GM19193 (cell line): ENCODE data around the gene SLX1A.
"Not testable (repeated sequence)": the region's sequence is repeated elsewhere in the genome, so short reads cannot be mapped to it uniquely, and the experiment has no call there.

Experiments used
- POLR2A ChIP-seq: IDR thresholded peaks from 4 replicates; pipeline ENCODE4 v1.6.1; 2011; ENCODE audit not compliant: insufficient read depth, insufficient read length; ENCODE audit errors: extremely low read depth

SLX1A gene

DNA sequence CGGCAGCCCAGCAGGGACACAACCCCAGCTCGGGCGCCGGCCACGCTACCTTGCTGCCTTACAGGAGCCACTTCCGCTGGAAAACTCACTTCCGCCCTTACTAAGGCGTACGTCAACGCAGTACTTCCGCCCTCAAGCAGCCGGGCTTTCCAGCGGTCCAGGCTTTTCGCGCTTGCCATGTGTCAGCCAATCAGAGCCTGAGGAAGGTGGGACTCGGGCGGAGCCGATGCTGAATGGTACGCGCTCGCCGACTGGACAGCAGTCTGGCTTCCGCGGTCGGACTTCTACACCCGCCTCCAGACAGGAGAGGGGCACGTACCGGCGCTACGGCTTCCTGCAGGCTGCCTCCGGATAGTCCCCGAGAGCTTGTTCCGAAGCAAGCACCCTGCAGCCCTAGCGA, at the start of gene SLX1A, which contains the start of gene BOLA2B:
Gene SLX1A, plus strand, starts transcription at position 261 of the 400 bp plus-strand sequence. CDS start 210 bp downstream, outside the sequence.
Gene BOLA2B, minus strand, starts transcription at position 52 of the 400 bp plus-strand sequence. CDS start 71 bp downstream, outside the sequence.
- not testable (repeated sequence) for TF ChIP-seq POLR2A

DNA sequence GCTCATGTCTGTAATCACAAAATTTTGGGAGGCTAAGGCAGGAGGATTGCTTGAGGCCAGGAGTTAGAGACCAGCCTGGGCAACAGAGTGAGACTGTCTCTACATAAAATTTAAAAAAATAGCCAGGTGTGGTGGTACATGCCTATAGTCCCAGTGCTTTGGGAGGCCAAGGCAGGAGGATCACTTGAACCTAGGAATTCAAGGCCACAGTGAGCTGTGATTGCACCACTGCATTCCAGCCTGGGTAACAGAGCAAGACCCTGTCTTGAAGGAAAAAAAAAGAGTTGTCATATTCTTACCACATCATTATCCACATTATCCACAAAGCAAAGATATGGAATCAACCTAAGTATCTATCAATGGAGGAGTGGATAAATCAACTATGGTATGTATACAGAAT, 49.7 kb upstream of the SLX1A start:
- TF ChIP-seq POLR2A = no peak

DNA sequence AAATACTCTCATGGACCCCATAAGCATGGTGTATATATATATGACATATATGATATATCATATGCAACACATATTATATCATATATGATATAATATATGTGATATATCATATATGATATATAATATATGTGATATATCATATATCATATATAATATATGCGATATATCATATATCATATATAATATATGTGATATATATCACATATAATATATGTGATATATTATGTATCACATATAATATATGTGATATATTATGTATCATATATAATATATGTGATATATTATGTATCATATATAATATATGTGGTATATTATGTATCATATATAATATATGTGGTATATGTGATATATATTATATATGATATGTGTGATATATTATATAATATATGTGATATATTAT, 48.8 kb upstream of the SLX1A start:
- no peak for TF ChIP-seq POLR2A

DNA sequence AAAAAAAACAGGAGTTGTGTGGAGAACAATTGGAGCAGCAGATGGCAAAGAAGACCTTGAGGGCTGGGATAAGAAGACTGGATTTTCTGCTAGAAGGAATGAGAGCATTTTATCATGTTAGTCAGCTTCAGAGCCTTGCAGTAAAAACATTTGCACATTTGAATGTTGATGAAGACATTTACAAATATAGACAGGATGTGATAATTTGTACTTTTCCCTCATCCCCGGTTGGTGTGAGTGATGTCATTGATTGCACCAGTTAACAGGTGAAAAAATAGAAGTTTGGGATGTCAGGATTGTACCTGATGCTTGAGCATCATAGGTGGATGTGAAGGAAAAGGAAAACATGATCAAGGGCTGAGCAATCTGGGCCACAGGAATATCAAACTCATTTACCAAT, 48.0 kb upstream of the SLX1A start:
- TF ChIP-seq POLR2A = no peak

DNA sequence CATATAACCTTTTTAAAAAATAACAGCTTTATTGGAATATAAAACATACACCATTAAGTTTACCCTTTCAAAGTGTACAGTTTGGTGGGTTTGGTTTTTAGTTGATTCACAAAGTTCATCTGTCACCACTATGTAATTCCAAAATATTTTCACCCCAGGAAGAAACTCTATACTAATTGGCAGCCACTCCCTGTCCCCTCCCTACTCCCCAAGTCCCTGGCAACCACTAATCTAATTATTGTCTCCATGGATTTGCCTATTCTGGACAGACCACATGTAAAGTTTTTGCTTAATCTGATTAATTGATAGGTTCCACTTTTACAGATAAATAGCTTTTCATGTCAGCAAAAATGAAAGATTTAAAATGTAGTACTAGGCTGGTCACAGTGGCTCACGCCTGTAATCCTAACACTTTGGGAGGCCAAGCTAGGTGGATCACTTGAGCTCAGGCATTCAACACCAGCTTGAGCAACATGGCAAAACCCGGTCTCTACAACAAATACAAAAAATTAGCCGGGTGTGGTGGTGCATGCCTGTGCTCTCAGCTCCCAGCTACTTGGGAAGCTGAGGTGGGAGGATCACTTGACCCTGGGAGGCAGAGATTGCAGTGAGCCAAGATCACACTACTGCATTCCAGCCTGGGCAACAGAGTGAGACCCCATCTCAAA, 45.7 kb upstream of the SLX1A start:
- no peak for TF ChIP-seq POLR2A

DNA sequence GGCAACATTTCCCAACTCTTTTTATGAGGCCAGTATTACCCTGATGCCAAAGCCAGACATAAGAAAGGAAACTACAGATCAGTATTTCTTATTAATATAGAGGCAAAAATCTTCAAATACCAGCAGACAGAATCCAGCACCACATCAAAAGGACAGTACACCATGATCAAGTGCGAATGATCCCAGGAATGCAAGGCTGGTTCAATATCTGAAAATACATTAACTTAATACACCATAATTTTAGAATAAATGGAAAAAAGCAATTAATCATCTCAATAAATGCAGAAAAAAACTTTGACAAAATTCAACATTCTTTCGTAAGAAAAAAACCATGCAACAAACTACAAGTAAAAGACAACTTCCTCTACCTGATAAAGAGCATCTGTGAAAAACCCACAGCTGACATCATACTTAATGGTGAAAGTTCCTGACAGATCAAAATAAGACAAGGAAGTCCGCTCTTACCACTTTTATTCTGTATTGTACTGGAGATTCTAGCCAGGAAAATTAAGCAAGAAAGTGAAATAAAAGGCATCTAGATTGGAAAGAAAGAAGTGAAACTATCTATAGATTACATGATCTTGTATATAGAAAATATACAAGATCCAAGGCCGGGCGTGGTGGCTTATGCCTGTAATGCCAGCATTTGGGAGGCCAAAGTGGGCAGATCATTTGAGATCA, 44.3 kb upstream of the SLX1A start:
- no peak for TF ChIP-seq POLR2A

DNA sequence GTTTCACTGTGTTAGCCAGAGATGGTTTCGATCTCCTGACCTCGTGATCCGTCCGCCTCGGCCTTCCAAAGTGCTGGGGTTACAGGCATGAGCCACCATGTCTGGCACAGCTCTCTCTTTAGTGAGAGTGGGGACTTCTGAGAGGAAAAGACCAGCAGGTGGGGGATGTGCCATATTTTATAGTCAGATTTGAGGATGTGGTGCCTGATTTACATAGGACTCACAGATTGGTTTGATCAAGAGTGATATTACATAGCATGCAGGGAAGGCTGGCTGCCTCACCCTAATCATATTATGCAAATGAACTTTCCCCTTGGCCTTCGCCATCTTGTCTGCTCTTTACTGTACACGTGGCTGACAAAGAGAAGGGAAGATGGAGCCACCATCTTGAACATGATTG, 42.6 kb upstream of the SLX1A start:
- no peak for TF ChIP-seq POLR2A

DNA sequence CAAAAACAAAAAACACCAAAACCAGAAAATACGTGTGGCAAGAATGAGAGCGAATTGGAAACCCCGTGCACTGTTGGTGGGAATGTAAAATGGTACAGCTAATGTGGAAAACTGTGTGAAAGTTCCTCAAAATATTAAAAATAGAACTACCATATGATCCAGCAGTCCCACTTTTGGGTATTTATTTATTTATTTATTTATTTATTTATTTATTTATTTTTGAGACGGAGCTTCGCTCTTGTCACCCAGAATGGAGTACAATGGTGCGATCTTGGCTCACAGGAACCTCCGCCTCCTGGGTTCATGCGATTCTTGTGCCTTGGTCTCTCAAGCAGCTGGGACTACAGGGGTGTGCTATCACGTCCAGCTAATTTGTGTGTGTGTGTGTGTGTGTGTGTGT, 41.2 kb upstream of the SLX1A start:
- no peak for TF ChIP-seq POLR2A

DNA sequence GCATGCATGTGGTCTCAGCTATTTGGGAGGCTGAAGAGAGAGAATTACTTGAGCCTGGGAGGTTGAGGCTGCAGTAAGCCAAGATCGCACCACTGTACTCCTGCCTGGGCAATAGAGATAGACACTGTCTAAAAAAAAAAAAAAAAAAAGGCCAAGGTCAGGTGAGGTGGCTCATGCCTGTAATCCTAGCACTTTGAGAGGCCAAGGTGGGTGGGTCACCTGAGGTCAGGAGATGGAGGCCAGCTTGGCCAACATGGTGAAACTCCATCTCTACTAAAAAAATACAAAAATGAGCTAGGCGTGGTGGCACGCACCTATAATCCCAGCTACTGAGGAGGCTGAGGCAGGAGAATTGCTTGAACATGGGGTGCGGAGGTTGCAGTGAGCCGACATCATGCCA, 38.5 kb upstream of the SLX1A start:
- TF ChIP-seq POLR2A = no peak

DNA sequence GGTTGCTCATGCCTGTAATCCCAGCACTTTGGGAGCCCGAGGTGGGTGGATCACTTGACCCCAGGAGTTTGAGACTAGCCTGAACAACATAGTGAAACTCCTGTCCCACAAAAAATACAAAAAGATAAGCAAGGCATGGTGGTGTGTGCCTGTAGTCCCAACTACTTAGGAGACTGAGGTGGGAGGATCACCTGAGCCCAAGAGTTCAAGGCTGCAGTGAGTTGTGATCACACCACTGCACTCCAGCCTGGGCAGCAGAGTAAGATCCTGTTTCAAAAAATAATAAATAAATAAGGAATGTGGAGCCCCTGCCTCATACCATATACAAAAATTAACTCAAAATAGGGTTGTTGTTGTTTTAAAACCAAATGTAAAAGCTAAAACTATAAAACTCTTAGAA, 36.5 kb upstream of the SLX1A start:
- no peak for TF ChIP-seq POLR2A

DNA sequence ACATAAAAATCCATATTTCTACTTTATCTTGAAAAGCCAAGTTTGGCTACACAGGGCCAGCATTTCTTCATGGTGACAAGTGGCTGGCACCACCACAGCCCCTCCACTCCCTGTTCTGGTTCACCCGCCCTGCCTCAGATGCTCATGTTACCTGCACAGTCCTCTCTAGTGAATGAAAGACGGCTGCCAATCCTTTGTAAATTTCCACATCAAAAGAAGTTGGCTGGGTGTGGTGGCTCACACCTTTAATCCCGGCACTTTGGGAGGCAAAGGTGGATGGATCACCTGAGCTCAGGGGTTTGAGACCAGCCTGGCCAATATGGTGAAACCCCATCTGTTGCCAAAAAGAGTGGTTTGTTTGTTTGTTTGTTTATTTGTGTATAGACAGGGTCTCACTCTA, 30.1 kb upstream of the SLX1A start:
- no peak for TF ChIP-seq POLR2A

DNA sequence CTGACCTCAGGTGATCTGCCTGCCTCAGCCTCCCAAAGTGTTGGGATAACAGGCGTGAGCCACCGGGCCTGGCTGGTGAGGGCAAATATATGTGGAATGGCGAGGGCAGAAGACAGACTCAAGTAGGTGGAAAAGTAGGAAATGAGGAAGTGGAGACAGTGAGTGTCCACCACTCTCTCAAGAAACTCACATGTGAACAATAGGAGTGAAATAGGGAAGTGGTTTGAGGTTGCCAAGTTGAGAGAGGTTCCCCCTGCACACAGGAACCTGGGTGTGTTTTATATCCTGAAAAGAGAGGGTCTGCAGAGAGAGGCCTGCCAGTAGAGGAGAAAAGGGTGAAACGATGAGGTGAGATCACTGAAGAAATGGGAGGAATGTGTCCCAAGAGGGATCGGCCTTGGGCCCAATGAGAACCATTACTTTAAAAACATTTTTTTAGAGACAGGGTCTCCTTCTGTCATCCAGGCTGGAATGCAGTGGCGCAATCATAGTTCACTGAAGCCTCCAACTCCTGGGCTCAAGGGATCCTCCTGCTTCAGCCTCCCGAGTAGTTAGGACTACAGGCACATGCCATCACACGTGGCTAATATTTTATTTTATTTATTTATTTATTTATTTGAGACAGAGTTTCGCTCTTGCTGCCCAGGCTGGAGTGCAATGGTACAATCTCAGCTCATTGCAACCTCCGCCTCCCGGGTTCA, 27.3 kb upstream of the SLX1A start:
- no peak for TF ChIP-seq POLR2A

DNA sequence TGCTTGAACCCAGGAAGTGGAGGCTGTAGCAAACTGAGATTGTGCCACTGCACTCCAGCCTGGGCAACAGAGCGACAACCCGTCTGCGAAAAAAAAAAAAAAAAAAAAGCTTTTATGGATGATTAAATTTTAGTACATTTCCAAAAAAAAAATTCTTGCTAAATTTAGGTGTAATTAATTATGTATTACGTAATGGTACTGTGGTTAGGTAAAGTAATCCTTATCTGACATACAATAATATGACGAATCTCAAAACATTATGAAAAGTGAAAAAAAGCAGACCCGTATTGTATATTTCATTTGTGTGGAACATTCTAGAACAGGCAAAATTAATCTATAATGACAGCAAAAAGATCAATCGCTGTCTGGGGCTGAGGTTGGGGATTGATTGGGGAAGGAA, 20.6 kb upstream of the SLX1A start:
- TF ChIP-seq POLR2A = no peak

DNA sequence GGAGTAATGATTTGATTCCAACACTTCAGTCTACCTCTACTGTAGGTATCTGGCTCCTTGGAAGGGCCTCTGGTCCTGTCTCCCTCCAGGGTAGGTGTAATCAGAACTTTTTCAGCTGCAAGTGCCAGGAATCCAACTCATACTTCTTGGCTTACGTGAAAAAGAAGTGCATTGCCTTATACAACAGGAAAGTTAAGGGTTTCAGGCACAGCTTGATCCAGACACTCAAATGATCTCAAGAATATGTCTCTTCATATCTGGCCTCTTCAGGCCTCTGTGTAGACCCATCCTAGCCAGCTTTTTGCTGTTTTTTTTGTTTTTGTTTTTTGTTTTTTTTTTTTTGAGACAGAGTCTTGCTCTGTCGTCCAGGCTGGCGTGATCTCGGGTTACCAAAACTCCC, 14.5 kb upstream of the SLX1A start:
- no peak for TF ChIP-seq POLR2A

DNA sequence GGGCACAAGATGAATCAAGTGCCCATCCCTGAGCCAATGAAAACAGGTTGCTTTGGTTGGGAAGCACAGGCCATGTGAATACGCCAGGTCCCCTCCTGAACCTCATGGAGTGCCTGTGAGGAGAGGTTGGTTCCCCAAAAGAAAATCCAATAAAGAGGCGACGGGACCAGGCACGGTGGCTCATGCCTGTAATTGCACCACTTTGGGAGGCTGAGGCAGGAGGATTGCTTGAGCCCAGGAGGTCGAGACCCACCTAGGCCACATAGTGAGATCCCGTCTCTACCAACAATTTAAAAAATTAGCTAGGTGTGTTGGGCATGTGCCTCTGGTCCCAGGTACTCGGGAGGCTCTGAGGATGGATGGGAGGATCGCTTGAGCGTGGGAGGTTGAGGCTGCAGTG, 13.7 kb upstream of the SLX1A start:
- TF ChIP-seq POLR2A = no peak

DNA sequence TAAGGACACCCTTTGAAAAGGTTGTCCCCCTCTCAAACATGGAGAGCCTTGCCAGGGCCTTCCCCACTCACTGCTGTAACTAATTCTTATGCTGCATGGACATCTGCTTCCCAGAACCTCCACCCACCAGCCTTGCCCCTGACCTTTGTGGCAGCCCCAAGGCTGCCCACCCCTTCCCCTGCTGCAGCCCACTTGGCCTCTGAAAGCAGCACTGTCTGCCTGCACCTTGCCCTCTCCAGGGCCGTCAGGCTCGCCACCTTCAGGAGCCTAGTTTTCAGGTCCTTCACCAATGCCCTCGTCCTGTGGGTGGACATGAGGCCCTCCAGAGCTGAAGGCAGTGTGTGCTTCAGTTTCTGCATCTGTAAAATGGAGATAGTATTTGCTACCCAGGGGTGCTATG, 12.9 kb upstream of the SLX1A start:
- TF ChIP-seq POLR2A = no peak
